Type B pancreatic cell (in vitro differentiated cells): ENCODE data around the gene PPRC1. TPM values are rescaled to one million over a fixed set of nuclear protein-coding genes. Genes with fewer than 3 reads are reported as not detected.
A peak's percentile ranks its signal among the peaks of the same experiment; 100 is the strongest.

Experiments used
- DNase-seq: peaks from one replicate; pipeline ENCODE4 v3.0.0; 2021; ENCODE audit warnings: mixed read lengths; ENCODE audit not compliant: unreplicated experiment; ENCODE audit errors: extremely low spot score
- H3K27ac Mint-ChIP-seq: 2 replicates; pipeline ENCODE4 v1.8.0; 2021; ENCODE audit warnings: mild to moderate bottlenecking, mixed read lengths
- H3K27me3 Mint-ChIP-seq: 2 replicates; pipeline ENCODE4 v1.8.0; 2021; ENCODE audit warnings: mixed read lengths
- H3K36me3 Mint-ChIP-seq: 2 replicates; pipeline ENCODE4 v1.8.0; 2021; ENCODE audit warnings: mixed read lengths
- H3K4me1 Mint-ChIP-seq: one replicate; pipeline ENCODE4 v1.8.0; 2021; ENCODE audit warnings: mixed read lengths; ENCODE audit not compliant: unreplicated experiment
- H3K4me3 Mint-ChIP-seq: 2 replicates; pipeline ENCODE4 v1.8.0; 2021; ENCODE audit warnings: mild to moderate bottlenecking, mixed read lengths
- H3K9me3 Mint-ChIP-seq: 2 replicates; pipeline ENCODE4 v1.8.0; 2021; ENCODE audit warnings: mixed read lengths
- CTCF ChIP-seq: fragments of 200-600 bp; sonication (generic); conservative IDR thresholded peaks from 2 replicates; pipeline ENCODE4 v1.5.0; 2021; ENCODE audit warnings: antibody characterized with exemption, mild to moderate bottlenecking
- total RNA-seq: library from RNA; stranded (reverse); gene quantifications from 2 replicates; pipeline ENCODE4 v1.2.1, GENCODE V29; 2021; ENCODE audit warnings: low replicate concordance

The PPRC1 gene
- total RNA-seq, 1 donor from 2014 or later = 51.6 TPM

- peaks cover 14% of the 10 kb centered on the region for H3K36me3 Mint-ChIP-seq
- H3K9me3 Mint-ChIP-seq = no peaks in the 10 kb centered on the region
Observed at GRCh38 chr10:102114861-102115618, 17.8 kb upstream of the PPRC1 start.

GRCh38 chr10:102115775-102116174 lies 17.1 kb upstream of the PPRC1 start:
- H3K36me3 Mint-ChIP-seq = peaks cover 11% of the 10 kb centered on the region
- H3K9me3 Mint-ChIP-seq = no peaks in the 10 kb centered on the region
- H3K4me3 Mint-ChIP-seq = peak overlapping the region; percentile 94
- DNase-seq = no peak
- peaks cover 52% of the 10 kb centered on the region for H3K4me1 Mint-ChIP-seq
- H3K27ac Mint-ChIP-seq = peak overlapping the region; percentile 80
- H3K27me3 Mint-ChIP-seq = no peaks in the 10 kb centered on the region
- no peak for TF ChIP-seq CTCF

More at GRCh38 chr10:102114861-102115618, 17.8 kb upstream of the PPRC1 start:
- DNase-seq = peak; percentile 85
- no peak for TF ChIP-seq CTCF
- Mint-ChIP-seq H3K27ac (peak overlapping the region; percentile 80), H3K4me1 (peaks cover 52% of the 10 kb centered on the region), H3K4me3 (peak overlapping the region; percentile 94), H3K27me3 (no peaks in the 10 kb centered on the region)

- TF ChIP-seq CTCF = no peak
- no peaks in the 10 kb centered on the region for H3K27me3 Mint-ChIP-seq
- H3K36me3 Mint-ChIP-seq = peaks cover 11% of the 10 kb centered on the region
- H3K4me1 Mint-ChIP-seq = peaks cover 54% of the 10 kb centered on the region
- H3K4me3 Mint-ChIP-seq = peak overlapping the region; percentile 94
- no peaks in the 10 kb centered on the region for H3K9me3 Mint-ChIP-seq
- DNase-seq = no peak
- peak overlapping the region; percentile 80 for H3K27ac Mint-ChIP-seq
Observed at GRCh38 chr10:102116656-102117055, 16.2 kb upstream of the PPRC1 start.

GRCh38 chr10:102117391-102118159 lies 15.3 kb upstream of the PPRC1 start:
- peak; percentile 78 for DNase-seq
- no peaks in the 10 kb centered on the region for H3K27me3 Mint-ChIP-seq
- H3K27ac Mint-ChIP-seq = peak overlapping the region; percentile 88
- no peaks in the 10 kb centered on the region for H3K9me3 Mint-ChIP-seq
- peaks cover 8% of the 10 kb centered on the region for H3K36me3 Mint-ChIP-seq
- peaks cover 63% of the 10 kb centered on the region for H3K4me1 Mint-ChIP-seq
- H3K4me3 Mint-ChIP-seq = peak overlapping the region; percentile 91
- peak; percentile 40 for TF ChIP-seq CTCF

- no peaks in the 10 kb centered on the region for H3K9me3 Mint-ChIP-seq
- no peak for TF ChIP-seq CTCF
- H3K4me3 Mint-ChIP-seq = peak overlapping the region; percentile 91
- no peak for DNase-seq
- H3K36me3 Mint-ChIP-seq = no peaks in the 10 kb centered on the region
- peak overlapping the region; percentile 88 for H3K27ac Mint-ChIP-seq
- H3K4me1 Mint-ChIP-seq = peaks cover 58% of the 10 kb centered on the region
- H3K27me3 Mint-ChIP-seq = no peaks in the 10 kb centered on the region
Observed at GRCh38 chr10:102118867-102119266, 14.0 kb upstream of the PPRC1 start.
